Eye (tissue), 1 donor: ENCODE data around the gene TRPC4.

Source experiments
- DNase-seq: peaks from one replicate; pipeline ENCODE4 v3.0.0-alpha.2; 2015

The TRPC4 gene

GRCh38 chr13:37715606-37716015, 154.0 kb downstream of the TRPC4 start:
- peak; percentile 14 for DNase-seq

DNA sequence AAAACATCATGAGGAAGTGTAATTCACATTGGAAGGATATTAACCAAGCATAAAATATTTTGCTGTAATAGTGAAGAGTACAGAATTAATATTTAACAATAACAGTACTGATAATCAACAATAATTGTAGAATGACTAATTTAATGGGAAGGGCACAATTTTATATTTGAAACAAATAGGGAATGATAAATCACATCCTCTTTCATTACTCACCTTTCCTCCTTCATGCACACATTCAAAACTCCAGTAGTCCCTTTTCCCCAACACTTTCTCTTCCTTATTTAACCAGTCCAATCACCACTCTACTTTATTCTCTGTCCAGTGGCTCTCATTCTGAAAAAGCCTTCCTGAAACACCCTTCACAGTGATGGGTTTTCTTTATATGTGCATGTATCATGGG, 160.3 kb downstream of the TRPC4 start:
- no peak for DNase-seq

GRCh38 chr13:37707739-37708500, 161.7 kb downstream of the TRPC4 start:
- no peak for DNase-seq

- peak; percentile 36 for DNase-seq
Observed at GRCh38 chr13:37706041-37706440, 163.5 kb downstream of the TRPC4 start.

DNA sequence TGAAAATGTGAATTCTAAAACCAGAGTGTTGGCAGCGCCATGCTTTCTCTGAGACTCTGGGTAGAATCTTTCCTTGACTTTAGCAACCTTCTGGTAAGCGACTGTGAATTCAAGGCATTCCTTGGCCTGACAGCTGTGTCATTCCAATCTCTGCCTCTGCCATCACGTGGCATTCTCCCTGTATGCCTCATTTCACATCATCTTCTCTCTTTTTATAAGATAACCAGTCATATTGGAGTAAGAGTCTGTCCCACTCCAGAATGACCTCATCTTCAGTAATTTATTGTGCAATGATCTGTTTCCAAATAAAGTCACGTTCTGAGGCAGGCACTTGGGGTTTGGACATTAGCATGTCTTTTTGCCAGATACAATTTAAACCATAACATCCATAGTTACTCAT, 167.6 kb downstream of the TRPC4 start:
- peak; percentile 58 for DNase-seq

GRCh38 chr13:37701306-37701705, 168.3 kb downstream of the TRPC4 start:
- DNase-seq: no peak

DNA sequence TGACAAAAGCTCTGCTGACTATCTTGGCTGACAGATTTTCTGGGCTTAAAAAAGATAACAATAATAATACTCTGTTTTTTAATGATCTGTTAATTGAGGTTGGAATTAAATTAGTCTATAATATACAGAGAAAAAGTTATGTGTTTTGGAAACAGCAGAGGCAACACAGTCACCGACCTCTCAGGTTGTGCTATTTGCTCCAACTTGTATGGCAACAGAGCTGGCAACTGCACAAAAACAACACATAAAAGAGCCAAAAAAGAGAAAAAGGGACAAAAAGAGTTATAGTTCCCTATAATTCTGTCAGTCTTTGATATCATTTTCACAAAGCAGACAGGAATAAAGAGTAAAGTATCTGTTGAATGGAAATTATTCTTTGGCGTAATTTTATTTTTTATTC, 168.7 kb downstream of the TRPC4 start:
- DNase-seq: no peak

GRCh38 chr13:37695200-37695599, 174.4 kb downstream of the TRPC4 start:
- no peak for DNase-seq

DNA sequence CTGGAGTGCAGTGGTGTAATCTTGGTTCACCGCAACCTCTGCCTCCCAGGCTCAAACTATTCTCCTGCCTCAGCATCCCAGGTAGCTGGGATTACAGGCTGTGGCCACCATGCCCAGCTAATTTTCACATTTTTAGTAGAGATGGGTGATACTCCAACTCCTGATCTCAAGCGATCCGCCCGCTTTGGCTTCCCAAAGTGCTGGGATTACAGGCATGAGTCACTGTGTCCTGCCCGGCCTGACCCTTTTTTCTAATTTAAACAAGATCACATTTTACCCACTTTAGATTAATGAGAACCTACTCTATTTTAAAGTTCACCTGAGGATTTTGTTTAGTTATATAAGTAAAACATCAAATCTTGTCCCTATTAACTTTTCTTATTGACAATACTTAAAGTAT, 179.2 kb downstream of the TRPC4 start:
- no peak for DNase-seq

GRCh38 chr13:37686501-37686900, 183.1 kb downstream of the TRPC4 start:
- no peak for DNase-seq

DNA sequence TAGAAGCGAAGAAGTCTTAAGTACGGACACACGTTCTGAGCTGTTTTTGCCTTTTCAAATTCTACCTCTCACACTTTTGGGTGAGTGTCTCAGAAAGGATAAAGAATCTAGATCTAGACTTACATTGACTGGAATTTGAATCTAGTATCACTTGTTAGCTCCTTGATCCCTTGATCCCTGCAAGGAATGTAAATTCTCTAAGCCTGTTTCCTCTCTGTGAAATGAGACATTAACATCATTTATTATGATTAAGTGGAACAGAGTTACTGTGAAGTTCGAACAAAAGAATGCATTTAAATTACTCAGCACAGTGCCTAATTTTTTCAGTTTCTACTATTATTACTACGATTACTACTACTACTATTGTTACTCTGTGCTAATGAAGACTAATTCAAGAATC, 184.4 kb downstream of the TRPC4 start:
- no peak for DNase-seq

DNA sequence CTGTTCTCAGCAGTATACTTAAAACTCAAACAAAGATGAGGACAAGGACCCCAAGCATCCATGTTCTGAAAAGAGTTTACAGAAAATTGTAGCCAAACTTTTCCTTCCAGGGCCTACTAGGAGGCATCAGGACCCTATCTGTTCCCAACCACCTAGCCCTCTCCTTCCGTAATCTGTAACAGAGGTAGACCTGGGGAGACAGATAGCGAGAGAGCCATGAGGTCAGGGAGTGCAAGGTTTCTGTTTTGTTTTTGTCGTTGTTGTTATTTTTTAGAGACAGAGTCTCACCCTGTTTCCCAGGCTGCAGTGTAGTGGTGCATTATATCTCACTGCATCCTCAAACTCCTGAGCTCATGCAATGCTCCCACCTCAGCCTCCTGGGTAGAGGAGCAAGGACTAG, 187.1 kb downstream of the TRPC4 start:
- no peak for DNase-seq

GRCh38 chr13:37681281-37682032, 188.1 kb downstream of the TRPC4 start:
- DNase-seq: no peak

DNA sequence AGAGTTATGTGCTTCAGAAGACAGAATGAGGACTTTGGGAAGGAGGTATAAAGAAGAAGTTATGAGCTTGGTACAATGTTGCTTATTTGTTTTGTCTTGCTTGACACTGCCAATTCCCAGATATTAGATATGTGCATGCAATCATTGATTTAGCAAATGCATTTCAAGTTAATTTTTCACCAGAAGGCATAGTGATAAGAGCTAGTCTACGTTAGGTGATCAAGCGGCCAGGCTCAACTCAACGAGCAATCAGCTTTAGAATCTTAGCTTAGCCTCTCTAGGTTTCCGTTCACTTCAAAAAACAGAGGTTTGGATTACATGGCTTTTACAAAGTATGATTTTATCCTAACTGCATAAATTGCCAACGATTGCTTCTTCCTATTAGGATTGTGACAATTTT, 189.4 kb downstream of the TRPC4 start:
- DNase-seq: no peak

- DNase-seq: no peak
Observed at GRCh38 chr13:37679043-37679442, 190.5 kb downstream of the TRPC4 start.

- DNase-seq: no peak
Observed at GRCh38 chr13:37669845-37670244, 199.7 kb downstream of the TRPC4 start.

DNA sequence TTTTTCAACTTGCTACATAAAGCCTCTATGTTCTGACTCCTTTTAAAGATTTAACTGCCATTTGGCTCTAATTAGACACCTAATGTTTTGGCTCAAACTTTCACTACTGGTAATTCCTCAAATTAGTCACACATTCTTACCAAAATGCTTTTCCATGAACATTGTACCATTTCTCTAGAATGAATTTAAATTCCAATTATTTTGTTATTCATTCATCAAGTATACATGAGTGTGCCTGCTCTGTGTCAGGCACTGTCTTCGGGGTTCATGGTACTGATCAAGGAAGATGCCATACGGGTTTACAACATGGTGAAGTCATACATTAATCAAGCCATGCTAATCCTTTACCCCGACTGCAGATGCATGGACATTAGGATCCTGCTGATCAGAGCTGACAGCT, 201.9 kb downstream of the TRPC4 start:
- DNase-seq: no peak

- no peak for DNase-seq
Observed at GRCh38 chr13:37666036-37666435, 203.5 kb downstream of the TRPC4 start.

DNA sequence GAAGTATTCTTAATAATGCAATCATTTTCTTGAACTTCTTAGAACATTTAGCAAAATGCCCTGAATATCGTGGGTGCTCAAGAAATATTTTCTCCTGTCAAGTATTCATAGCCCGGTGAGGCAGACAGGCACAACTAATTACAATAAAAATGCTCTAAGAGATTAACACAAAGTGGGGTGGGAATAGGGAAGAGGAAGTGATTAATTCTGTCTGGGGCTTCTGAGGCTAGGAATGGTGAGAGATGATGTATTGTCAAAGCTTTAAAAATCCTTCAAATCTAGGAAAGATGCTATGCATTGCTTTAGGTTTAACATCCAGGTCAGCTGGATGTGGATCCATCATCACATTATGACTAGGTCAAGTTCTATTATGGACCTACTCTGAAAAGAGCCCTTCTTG, 204.2 kb downstream of the TRPC4 start:
- no peak for DNase-seq

DNA sequence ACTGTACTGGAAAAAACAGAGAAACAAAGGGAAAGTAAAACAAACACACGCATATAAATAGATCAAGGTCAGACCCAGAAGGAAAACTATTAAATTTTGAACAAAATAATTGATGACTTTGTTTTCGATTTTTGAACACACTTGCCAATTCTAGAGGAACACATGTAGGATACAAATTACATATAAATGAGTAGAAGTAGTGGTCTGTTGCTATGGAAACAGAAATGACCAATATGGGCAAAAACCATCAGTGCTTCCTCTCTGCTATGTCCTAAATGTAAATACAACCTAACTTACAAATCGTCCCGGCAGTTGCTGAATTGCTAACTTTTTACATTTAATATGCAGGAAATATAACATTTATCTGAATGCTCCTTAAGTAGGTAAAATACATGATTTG, 205.8 kb downstream of the TRPC4 start:
- DNase-seq: no peak

DNA sequence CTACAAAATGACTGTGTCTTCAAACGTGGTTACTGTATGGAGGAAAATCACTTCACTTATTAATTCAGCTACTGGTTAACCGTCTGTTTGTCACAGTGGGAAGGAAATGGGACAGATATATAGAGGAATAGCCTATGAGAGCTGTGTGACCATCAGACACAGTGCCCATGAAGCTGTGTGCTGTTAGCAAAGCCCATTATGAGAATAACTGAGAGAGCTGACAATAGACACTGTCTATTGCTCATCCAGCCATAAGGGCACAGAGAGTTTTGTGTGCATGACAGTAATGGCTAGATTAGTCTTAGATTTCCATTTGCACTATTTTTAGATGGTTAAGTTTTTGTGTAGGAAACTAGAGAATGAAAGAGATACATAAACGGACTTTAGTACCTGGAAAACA, 206.9 kb downstream of the TRPC4 start:
- no peak for DNase-seq

DNA sequence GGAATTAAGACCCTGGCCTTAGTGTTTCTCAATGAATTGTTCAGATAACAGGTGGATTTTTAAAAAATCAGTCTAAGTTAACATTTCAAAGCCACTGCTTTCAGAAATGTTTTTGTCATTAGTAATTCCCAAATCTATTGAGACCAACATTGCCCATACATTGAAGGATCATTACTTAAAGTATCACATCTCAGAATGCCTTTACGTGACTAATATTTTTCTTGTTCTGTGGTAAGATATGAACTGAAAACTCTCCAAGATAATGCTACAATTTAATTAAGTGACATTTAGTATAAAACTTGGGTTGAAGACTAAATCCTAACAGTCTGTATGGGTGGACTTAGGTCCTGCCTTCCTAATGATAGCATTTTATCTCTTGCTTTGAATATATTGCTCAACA, 211.6 kb downstream of the TRPC4 start:
- DNase-seq: no peak

DNA sequence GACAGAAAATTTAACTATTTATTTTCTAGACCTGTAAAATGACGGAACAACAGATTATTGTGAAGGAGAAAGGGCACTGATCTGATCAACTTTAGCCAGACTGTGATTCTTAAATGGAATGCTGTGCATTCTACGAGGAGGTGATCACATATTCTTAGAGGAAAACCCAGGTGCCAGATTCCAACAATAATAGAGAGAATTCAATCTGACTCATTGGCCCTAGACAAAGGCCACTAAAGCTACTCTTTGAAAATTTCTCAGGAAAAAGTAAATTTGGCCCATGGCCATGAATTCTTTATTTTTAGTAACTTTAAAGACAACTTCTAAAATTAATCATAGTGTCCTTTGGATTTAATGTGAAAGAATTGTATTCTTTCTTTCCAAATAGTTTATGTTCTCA, 212.4 kb downstream of the TRPC4 start:
- DNase-seq: no peak

- DNase-seq: no peak
Observed at GRCh38 chr13:37656247-37656940, 213.2 kb downstream of the TRPC4 start.
